HepG2 (cell line): ENCODE data around the gene HEATR1. TPM values are rescaled to one million over a fixed set of nuclear protein-coding genes. Genes with fewer than 3 reads are reported as not detected.

ENCODE experiments used
- ATAC-seq: fragments of 200-7000 bp; cut with Tn5 transposase; 3 replicates; pipeline ENCODE4 v1.9.1; 2020; ENCODE audit warnings: mild to moderate bottlenecking, moderate library complexity
- BruUV-seq: library from RNA; stranded (reverse); fragments of 400-500 nt; replicated peaks from 2 replicates; lab custom pipeline; 2021; lab: Mats Ljungman, UMichigan
- CTCF ChIA-PET: fragments of 300-600 bp; formaldehyde crosslinking; extraction: SDS; loops from one replicate; lab custom pipeline; 2021; ENCODE audit warnings: low total read pairs, inconsistent platforms, low intra/inter-chr PET ratio; lab: Yijun Ruan, JAX
- POLR2A ChIA-PET: fragments of 350-600 bp; sonication (Branson Sonifier 250); formaldehyde crosslinking; loops from one replicate; lab custom pipeline; 2020; ENCODE audit warnings: antibody characterized with exemption, inconsistent platforms; lab: Yijun Ruan, JAX
- DNase-seq: peaks from one replicate; pipeline ENCODE4 v3.0.0-alpha.2; 2015; ENCODE audit warnings: low spot score
- FAIRE-seq: peaks from 3 replicates; lab custom pipeline; 2011; peaks lifted over from hg19 to GRCh38; lab: Jason Lieb, UNC
- H2AFZ ChIP-seq: one replicate; pipeline ENCODE4 v1.6.1; 2011; ENCODE audit warnings: low read length, inconsistent platforms
- H3K27ac ChIP-seq: fragments of 300-600 bp; 3 replicates; pipeline ENCODE4 v1.8.0; 2011; ENCODE audit warnings: mixed run types, mild to moderate bottlenecking, mixed read lengths, low read length, inconsistent platforms; ENCODE audit not compliant: insufficient read depth; ENCODE audit errors: extremely low read length
- H3K27me3 ChIP-seq, 2 experiments: fragments of 200-600 bp in 1 of 2; 2 replicates in 1 of 2; 3 replicates in 1 of 2; pipeline versions ENCODE4 v1.6.0 to v1.8.0; 2011; ENCODE audit warnings: low read length in 2 of 2, mild to moderate bottlenecking in 2 of 2, moderate library complexity in 2 of 2, inconsistent platforms in 1 of 2; ENCODE audit not compliant: insufficient read depth in 2 of 2, control insufficient read depth in 1 of 2
- H3K36me3 ChIP-seq, 2 experiments: fragments of 200-600 bp in 1 of 2; replicated peaks in 1 of 2; 2 replicates in 1 of 2; 3 replicates in 1 of 2; pipeline versions ENCODE4 v1.5.1 to v1.8.0; 2011; ENCODE audit warnings: low read length in 2 of 2, inconsistent platforms in 1 of 2; ENCODE audit not compliant: insufficient read depth in 2 of 2, control insufficient read depth in 1 of 2
- H3K4me1 ChIP-seq: 2 replicates; pipeline ENCODE4 v1.5.1; 2012; ENCODE audit warnings: low read length, inconsistent platforms; ENCODE audit not compliant: insufficient read depth
- H3K4me2 ChIP-seq: 2 replicates; pipeline ENCODE4 v1.6.0; 2011; ENCODE audit warnings: low read depth, low read length, inconsistent platforms
- H3K4me3 ChIP-seq, 3 experiments: fragments of 200-600 bp in 1 of 3; sonication (generic), shearing (Covaris generic) in 1 of 3; replicated peaks in 1 of 3; 2 replicates each; pipeline ENCODE4 v1.5.1; 2011 to 2016; ENCODE audit warnings: low read length in 3 of 3, inconsistent platforms in 2 of 3, low read depth in 2 of 3, mild to moderate bottlenecking in 2 of 3, control low read depth in 1 of 3, mixed read lengths in 1 of 3; ENCODE audit not compliant: insufficient read depth in 1 of 3
- H3K79me2 ChIP-seq: one replicate; pipeline ENCODE4 v1.6.1; 2011; ENCODE audit warnings: low read length, inconsistent platforms; ENCODE audit not compliant: insufficient read depth
- H3K9ac ChIP-seq: 2 replicates; pipeline ENCODE4 v1.6.0; 2011; ENCODE audit warnings: mild to moderate bottlenecking, low read depth, low read length, inconsistent platforms; ENCODE audit not compliant: insufficient read depth
- H3K9me3 ChIP-seq: 2 replicates; pipeline ENCODE4 v1.5.1; 2012; ENCODE audit warnings: mild to moderate bottlenecking, low read length
- H4K20me1 ChIP-seq: 2 replicates; pipeline ENCODE4 v1.6.0; 2011; ENCODE audit warnings: inconsistent platforms, mild to moderate bottlenecking, low read length, moderate library complexity; ENCODE audit not compliant: insufficient read depth
- MAFF ChIP-seq: IDR thresholded peaks from 2 replicates; pipeline ENCODE4 v1.6.1; 2011; ENCODE audit warnings: low read depth, low read length, improper control_type of control experiment
- MAFK ChIP-seq, 2 experiments: IDR thresholded peaks in 1 of 2; conservative IDR thresholded peaks in 1 of 2; 2 replicates each; pipeline ENCODE4 v1.6.1; 2011; ENCODE audit warnings: improper control_type of control experiment in 2 of 2, low read length in 2 of 2
- NFIB ChIP-seq: sonication (generic); formaldehyde crosslinking; IDR thresholded peaks from 2 replicates; pipeline ENCODE4 v1.9.0; 2021; ENCODE audit warnings: missing genetic modification reagents, mild to moderate bottlenecking, borderline replicate concordance
- SNAPC2 ChIP-seq: sonication (generic); formaldehyde crosslinking; IDR thresholded peaks from 2 replicates; pipeline ENCODE4 v1.8.1; 2022; ENCODE audit warnings: mild to moderate bottlenecking, missing genetic modification reagents
- ZNF746 ChIP-seq: sonication (generic); formaldehyde crosslinking; IDR thresholded peaks from 2 replicates; pipeline ENCODE4 v1.8.0; 2022; ENCODE audit warnings: mild to moderate bottlenecking, missing genetic modification reagents
- ZNF776 ChIP-seq: sonication (generic); formaldehyde crosslinking; IDR thresholded peaks from 2 replicates; pipeline ENCODE4 v1.4.0; 2020; ENCODE audit warnings: mild to moderate bottlenecking, missing genetic modification reagents
- WGBS: methylation state at CpG from one replicate; pipeline ENCODE4 v1.1.6; 2017; ENCODE audit warnings: low lambda C conversion rate; 5-methylcytosine and 5-hydroxymethylcytosine counted together
- in situ Hi-C: cut with HindIII; loops from 2 replicates; pipeline ENCODE4 v1.10.0; 2017; ENCODE audit warnings: low pct_unique_long_range_greater_than_20kb; ENCODE audit not compliant: extremely low pct_ligation_motif_present
- intact Hi-C: fragments of 100-400 bp; cut with micrococcal nuclease; formaldehyde crosslinking; loops from one replicate; pipeline ENCODE4 v1.10.0; 2022; ENCODE audit not compliant: unreplicated experiment
- polyA plus RNA-seq, 8 experiments: library from polyadenylated mRNA; depleted of rRNA in 3 of 8; stranded (reverse) in 7 of 8; unstranded in 1 of 8; fragments of >200 nt; fragmentation: Illumina TruSeq in 4 of 8; extraction: Trizol in 4 of 8; gene quantifications; 2 replicates each; pipeline versions ENCODE4 v1.2.1 to v1.2.3, GENCODE V29; 2011 to 2016; ENCODE audit warnings: low read depth in 4 of 8, missing spikeins in 1 of 8, mixed read lengths in 1 of 8; ENCODE audit not compliant: insufficient read depth in 1 of 8
- total RNA-seq, 5 experiments: library from RNA; depleted of rRNA; stranded (reverse); fragments of >200 nt; fragmentation: Illumina TruSeq; extraction: Trizol; gene quantifications; 2 replicates each; pipeline ENCODE4 v1.2.3, GENCODE V29; 2016; ENCODE audit warnings: low read depth in 1 of 5
- TF ChIP-seq, protein P1 (sequence below): IDR thresholded peaks from 2 replicates; pipeline ENCODE4 v1.6.1; 2016; ENCODE audit warnings: missing genetic modification reagents, missing compliant biosample characterization
- TF ChIP-seq, protein P2 (sequence below): sonication (generic); formaldehyde crosslinking; IDR thresholded peaks from 2 replicates; pipeline ENCODE4 v1.5.0; 2020; ENCODE audit warnings: mild to moderate bottlenecking, missing genetic modification reagents
- TF ChIP-seq, protein P3 (sequence below): sonication (generic); formaldehyde crosslinking; IDR thresholded peaks from 2 replicates; pipeline ENCODE4 v1.5.1; 2020; ENCODE audit warnings: missing genetic modification reagents, mild to moderate bottlenecking, borderline replicate concordance

HEATR1 gene
- total and polyA plus RNA-seq, 2 of the 13 experiments (the other 11 are each of a cell fraction or from before 2014, with no cell fraction given) = 10.2 to 45.8 TPM

DNA sequence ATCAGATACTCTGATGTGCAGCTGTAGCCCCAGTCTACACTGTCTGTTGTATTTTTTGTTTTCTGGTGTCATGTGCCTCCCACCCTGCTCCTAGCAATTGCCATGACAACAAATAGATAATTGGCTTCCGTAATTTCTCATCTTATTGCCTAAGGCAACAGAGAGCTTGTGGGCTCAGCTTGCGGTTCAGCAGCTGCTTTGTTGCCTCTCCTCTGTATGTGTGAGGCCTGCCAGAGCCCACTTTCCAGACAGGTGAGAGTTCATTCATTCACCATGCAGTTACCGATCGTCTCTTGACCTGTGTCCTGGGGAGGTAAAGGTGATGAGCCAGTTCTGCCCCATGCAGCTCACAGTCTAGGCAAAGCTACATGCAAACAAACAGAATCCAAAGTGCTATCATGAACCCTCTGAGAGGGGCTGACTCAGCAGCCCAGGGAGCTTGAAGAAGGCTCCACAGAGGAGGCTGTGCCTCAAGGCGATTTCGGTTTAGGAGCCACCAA, 68.6 kb downstream of the HEATR1 start:
- peak; percentile 35 to 37; a peak in 3 of 4 replicates for TF ChIP-seq MAFK (conservative IDR thresholded peaks at IDR 0.05 in 1 of 2, IDR thresholded peaks at IDR 0.05 in 1 of 2; ENCODE audit: low read length in 2 of 2)
- TF ChIP-seq, protein P1, sequence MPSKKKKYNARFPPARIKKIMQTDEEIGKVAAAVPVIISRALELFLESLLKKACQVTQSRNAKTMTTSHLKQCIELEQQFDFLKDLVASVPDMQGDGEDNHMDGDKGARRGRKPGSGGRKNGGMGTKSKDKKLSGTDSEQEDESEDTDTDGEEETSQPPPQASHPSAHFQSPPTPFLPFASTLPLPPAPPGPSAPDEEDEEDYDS (CRISPR knock-in tag) = no peak
- TF ChIP-seq MAFF = peak; percentile 32; the same call in 1 of the 2 replicates
- peaks cover 32% of the 10 kb centered on the region for H3K79me2 ChIP-seq
- FAIRE-seq = no peak
- H3K4me3 ChIP-seq = no peak overlapping the region
- ChIA-PET CTCF (no interaction called here), POLR2A (no interaction called here)
- no peak overlapping the region for H3K4me2 ChIP-seq
- intact Hi-C loops = no loop called here
- no peaks in the 10 kb centered on the region for H3K9me3 ChIP-seq
- H3K36me3 ChIP-seq = peaks cover 36 to 70% of the 10 kb centered on the region in 2 experiments
- ATAC-seq = peak; percentile 44
- H3K4me1 ChIP-seq = peaks cover 49% of the 10 kb centered on the region
- in situ Hi-C loops = loop anchor here (5.0 kb wide), 1 partner anchor 433 kb away; no protein-coding TSS in a partner anchor
- no peak overlapping the region for H3K9ac ChIP-seq
- H3K27ac ChIP-seq = peak overlapping the region; percentile 19
- DNase-seq = no peak
- H2AFZ ChIP-seq = no peak overlapping the region
- no peaks in the 10 kb centered on the region for H3K27me3 ChIP-seq
- BruUV-seq = no TSS peak
- peaks cover 5% of the 10 kb centered on the region; the same call in 1 of the 2 replicates for H4K20me1 ChIP-seq
- 96% methylated on average over 4 of the region's 6 CpGs for WGBS

DNA sequence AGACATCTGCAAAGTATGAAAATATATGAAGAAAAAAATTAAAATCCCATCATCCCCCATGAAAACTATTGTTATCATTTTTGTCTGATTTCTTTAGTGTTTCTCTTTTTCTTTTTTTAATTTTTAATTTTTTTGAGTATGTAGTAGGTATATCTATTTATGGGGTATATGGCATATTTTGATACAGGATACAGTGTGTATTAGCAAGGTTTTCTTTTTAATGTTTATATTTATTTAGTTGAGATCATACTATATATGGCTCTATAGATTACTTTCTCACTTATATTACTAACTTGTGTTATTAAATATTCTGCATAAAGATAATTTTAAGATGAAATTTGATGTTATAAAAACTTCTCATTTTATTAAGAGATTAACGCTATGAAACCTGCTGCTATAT, 69.1 kb downstream of the HEATR1 start:
- Histone ChIP-seq H3K79me2 (peaks cover 35% of the 10 kb centered on the region), H3K27ac (peak overlapping the region; percentile 19), H4K20me1 (peaks cover 5% of the 10 kb centered on the region; the same call in 1 of the 2 replicates), H3K4me3 (no peak overlapping the region), H3K9me3 (no peaks in the 10 kb centered on the region), H3K4me1 (peaks cover 54% of the 10 kb centered on the region), H2AFZ (no peak overlapping the region), H3K9ac (no peak overlapping the region), H3K27me3 (no peaks in the 10 kb centered on the region), H3K4me2 (no peak overlapping the region), H3K36me3 (peaks cover 36 to 69% of the 10 kb centered on the region in 2 experiments)
- intact Hi-C loops (no loop called here), in situ Hi-C loops (loop anchor here (5.0 kb wide), 1 partner anchor 433 kb away; no protein-coding TSS in a partner anchor)
- 100% methylated on average over 1 of the region's 1 CpG for WGBS
- CTCF ChIA-PET = no interaction called here
- no peak for FAIRE-seq
- BruUV-seq = no TSS peak
- TF ChIP-seq ZNF776 (no peak), ZNF746 (CRISPR knock-in tag) (no peak), NFIB (no peak), SNAPC2 (no peak)
- TF ChIP-seq, protein P2, sequence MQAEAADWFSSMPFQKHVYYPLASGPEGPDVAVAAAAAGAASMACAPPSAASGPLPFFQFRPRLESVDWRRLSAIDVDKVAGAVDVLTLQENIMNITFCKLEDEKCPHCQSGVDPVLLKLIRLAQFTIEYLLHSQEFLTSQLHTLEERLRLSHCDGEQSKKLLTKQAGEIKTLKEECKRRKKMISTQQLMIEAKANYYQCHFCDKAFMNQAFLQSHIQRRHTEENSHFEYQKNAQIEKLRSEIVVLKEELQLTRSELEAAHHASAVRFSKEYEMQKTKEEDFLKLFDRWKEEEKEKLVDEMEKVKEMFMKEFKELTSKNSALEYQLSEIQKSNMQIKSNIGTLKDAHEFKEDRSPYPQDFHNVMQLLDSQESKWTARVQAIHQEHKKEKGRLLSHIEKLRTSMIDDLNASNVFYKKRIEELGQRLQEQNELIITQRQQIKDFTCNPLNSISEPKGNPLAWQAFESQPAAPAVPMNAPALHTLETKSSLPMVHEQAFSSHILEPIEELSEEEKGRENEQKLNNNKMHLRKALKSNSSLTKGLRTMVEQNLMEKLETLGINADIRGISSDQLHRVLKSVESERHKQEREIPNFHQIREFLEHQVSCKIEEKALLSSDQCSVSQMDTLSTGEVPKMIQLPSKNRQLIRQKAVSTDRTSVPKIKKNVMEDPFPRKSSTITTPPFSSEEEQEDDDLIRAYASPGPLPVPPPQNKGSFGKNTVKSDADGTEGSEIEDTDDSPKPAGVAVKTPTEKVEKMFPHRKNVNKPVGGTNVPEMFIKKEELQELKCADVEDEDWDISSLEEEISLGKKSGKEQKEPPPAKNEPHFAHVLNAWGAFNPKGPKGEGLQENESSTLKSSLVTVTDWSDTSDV = no peak
- TF ChIP-seq, protein P3, sequence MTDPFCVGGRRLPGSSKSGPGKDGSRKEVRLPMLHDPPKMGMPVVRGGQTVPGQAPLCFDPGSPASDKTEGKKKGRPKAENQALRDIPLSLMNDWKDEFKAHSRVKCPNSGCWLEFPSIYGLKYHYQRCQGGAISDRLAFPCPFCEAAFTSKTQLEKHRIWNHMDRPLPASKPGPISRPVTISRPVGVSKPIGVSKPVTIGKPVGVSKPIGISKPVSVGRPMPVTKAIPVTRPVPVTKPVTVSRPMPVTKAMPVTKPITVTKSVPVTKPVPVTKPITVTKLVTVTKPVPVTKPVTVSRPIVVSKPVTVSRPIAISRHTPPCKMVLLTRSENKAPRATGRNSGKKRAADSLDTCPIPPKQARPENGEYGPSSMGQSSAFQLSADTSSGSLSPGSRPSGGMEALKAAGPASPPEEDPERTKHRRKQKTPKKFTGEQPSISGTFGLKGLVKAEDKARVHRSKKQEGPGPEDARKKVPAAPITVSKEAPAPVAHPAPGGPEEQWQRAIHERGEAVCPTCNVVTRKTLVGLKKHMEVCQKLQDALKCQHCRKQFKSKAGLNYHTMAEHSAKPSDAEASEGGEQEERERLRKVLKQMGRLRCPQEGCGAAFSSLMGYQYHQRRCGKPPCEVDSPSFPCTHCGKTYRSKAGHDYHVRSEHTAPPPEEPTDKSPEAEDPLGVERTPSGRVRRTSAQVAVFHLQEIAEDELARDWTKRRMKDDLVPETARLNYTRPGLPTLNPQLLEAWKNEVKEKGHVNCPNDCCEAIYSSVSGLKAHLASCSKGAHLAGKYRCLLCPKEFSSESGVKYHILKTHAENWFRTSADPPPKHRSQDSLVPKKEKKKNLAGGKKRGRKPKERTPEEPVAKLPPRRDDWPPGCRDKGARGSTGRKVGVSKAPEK (CRISPR knock-in tag) = no peak
- no peak for ATAC-seq
- no peak for DNase-seq
- POLR2A ChIA-PET = interaction anchor here (0.7 kb wide), 1 partner anchor 43 kb away, joined by 3 read pairs; no protein-coding TSS in a partner anchor
